OCI-LY1 (cell line): ENCODE measurements around the gene DGKA.
A peak's percentile ranks its signal among the peaks of the same experiment; 100 is the strongest.
"Not testable (repeated sequence)": the region's sequence is repeated elsewhere in the genome, so short reads cannot be mapped to it uniquely, and the experiment has no call there.

Experiments
- H2AFZ ChIP-seq: fragments of 200-600 bp; sonication (generic), shearing (Covaris generic); 2 replicates; pipeline ENCODE4 v1.6.0; 2014; ENCODE audit warnings: antibody characterized with exemption, mild to moderate bottlenecking, low read length
- H3F3A ChIP-seq: fragments of 200-600 bp; sonication (generic), shearing (Covaris generic); 2 replicates; pipeline ENCODE4 v1.6.0; 2014; ENCODE audit warnings: mild to moderate bottlenecking, antibody characterized with exemption, low read length, moderate library complexity; ENCODE audit not compliant: insufficient read depth
- H3K27ac ChIP-seq: fragments of 200-600 bp; sonication (generic); 2 replicates; pipeline ENCODE4 v1.5.1; 2014; ENCODE audit warnings: low read length, mixed run types, mild to moderate bottlenecking, low read depth; ENCODE audit not compliant: poor library complexity, severe bottlenecking
- H3K27me3 ChIP-seq: fragments of 200-600 bp; sonication (generic); 2 replicates; pipeline ENCODE4 v1.6.0; 2014; ENCODE audit warnings: antibody characterized with exemption, mild to moderate bottlenecking, low read length, moderate library complexity; ENCODE audit not compliant: insufficient read depth
- H3K36me3 ChIP-seq: fragments of 200-600 bp; sonication (generic); 2 replicates; pipeline ENCODE4 v1.6.1; 2014; ENCODE audit warnings: mild to moderate bottlenecking, antibody characterized with exemption, low read length, moderate library complexity, mixed read lengths; ENCODE audit not compliant: insufficient read depth
- H3K4me1 ChIP-seq: fragments of 200-600 bp; sonication (generic); 2 replicates; pipeline ENCODE4 v1.5.1; 2014; ENCODE audit warnings: mild to moderate bottlenecking, low read length, moderate library complexity; ENCODE audit not compliant: insufficient read depth, severe bottlenecking
- H3K4me2 ChIP-seq: fragments of 200-600 bp; sonication (generic), shearing (Covaris generic); 2 replicates; pipeline ENCODE4 v1.6.1; 2014; ENCODE audit warnings: low read length
- H3K4me3 ChIP-seq: fragments of 200-600 bp; sonication (generic); 2 replicates; pipeline ENCODE4 v1.5.1; 2014; ENCODE audit warnings: low read length, low read depth, mild to moderate bottlenecking, mixed read lengths; ENCODE audit not compliant: poor library complexity, severe bottlenecking
- H3K79me2 ChIP-seq: fragments of 200-600 bp; shearing (Covaris generic); 2 replicates; pipeline ENCODE4 v1.6.1; 2016; ENCODE audit warnings: mixed run types, low read length, mixed read lengths; ENCODE audit not compliant: insufficient read depth
- H3K9ac ChIP-seq: fragments of 200-600 bp; sonication (generic), shearing (Covaris generic); 2 replicates; pipeline ENCODE4 v1.6.1; 2014; ENCODE audit warnings: mild to moderate bottlenecking, low read length, mixed read lengths
- H3K9me2 ChIP-seq: fragments of 200-600 bp; sonication (generic), shearing (Covaris generic); 2 replicates; pipeline ENCODE4 v1.6.1; 2014; ENCODE audit warnings: low read depth, mild to moderate bottlenecking, low read length, mixed read lengths
- H3K9me3 ChIP-seq: fragments of 200-600 bp; shearing (Covaris generic); 2 replicates; pipeline ENCODE4 v1.6.1; 2014; ENCODE audit warnings: low read length, mixed read lengths
- H4K20me1 ChIP-seq: fragments of 200-600 bp; sonication (generic), shearing (Covaris generic); 2 replicates; pipeline ENCODE4 v1.6.0; 2016; ENCODE audit warnings: mild to moderate bottlenecking, low read length; ENCODE audit not compliant: insufficient read depth
- EZH2 ChIP-seq: fragments of 200-600 bp; sonication (generic), shearing (Covaris generic); IDR thresholded peaks from 2 replicates; pipeline ENCODE4 v1.8.0; 2017; ENCODE audit warnings: borderline replicate concordance, mixed run types, mild to moderate bottlenecking, antibody characterized with exemption, low read length, moderate library complexity, mixed read lengths
- TF ChIP-seq, protein P1 (sequence below): fragments of 200-600 bp; sonication (generic), shearing (Covaris generic); IDR thresholded peaks from 2 replicates; pipeline ENCODE4 v1.5.1; 2017; ENCODE audit warnings: mild to moderate bottlenecking, antibody characterized with exemption, low read length, moderate library complexity, mixed read lengths

Gene DGKA

DNA sequence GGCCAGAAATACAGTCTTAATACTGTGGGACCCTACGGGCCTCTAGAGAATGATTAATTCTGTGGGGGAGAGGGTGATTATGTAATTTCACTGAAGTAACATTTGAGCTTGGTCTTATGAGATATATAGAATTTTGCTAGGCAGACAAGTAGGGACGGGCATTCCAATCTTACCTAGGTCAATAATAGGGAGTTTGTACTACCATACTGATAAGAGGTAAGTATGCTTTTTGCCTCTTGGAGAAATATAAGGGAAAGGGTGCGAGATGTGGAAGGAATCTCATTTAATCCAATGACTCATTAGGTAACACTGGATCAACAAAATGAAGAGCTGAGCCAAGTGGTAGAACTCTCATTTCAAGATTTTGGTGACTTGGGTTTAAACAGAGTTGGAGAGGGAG, 48.1 kb downstream of the DGKA start:
- no peaks in the 10 kb centered on the region for H3K27me3 ChIP-seq
- no peak overlapping the region for H3K4me3 ChIP-seq
- H3K4me2 ChIP-seq, result no peak overlapping the region
- H3K79me2 ChIP-seq, result peaks cover 12% of the 10 kb centered on the region
- H3K36me3 ChIP-seq, result peaks cover 23% of the 10 kb centered on the region; the same call in 1 of the 2 replicates
- H2AFZ ChIP-seq, result no peak overlapping the region
- peaks cover 34% of the 10 kb centered on the region for H3K4me1 ChIP-seq
- no peaks in the 10 kb centered on the region for H3K9me2 ChIP-seq
- no peaks in the 10 kb centered on the region for H3F3A ChIP-seq
- no peaks in the 10 kb centered on the region for H4K20me1 ChIP-seq
- no peak overlapping the region for H3K9ac ChIP-seq
- no peaks in the 10 kb centered on the region for H3K9me3 ChIP-seq
- TF ChIP-seq, protein P1, sequence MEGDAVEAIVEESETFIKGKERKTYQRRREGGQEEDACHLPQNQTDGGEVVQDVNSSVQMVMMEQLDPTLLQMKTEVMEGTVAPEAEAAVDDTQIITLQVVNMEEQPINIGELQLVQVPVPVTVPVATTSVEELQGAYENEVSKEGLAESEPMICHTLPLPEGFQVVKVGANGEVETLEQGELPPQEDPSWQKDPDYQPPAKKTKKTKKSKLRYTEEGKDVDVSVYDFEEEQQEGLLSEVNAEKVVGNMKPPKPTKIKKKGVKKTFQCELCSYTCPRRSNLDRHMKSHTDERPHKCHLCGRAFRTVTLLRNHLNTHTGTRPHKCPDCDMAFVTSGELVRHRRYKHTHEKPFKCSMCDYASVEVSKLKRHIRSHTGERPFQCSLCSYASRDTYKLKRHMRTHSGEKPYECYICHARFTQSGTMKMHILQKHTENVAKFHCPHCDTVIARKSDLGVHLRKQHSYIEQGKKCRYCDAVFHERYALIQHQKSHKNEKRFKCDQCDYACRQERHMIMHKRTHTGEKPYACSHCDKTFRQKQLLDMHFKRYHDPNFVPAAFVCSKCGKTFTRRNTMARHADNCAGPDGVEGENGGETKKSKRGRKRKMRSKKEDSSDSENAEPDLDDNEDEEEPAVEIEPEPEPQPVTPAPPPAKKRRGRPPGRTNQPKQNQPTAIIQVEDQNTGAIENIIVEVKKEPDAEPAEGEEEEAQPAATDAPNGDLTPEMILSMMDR, result no peak
- no peak for TF ChIP-seq EZH2
- no peak overlapping the region for H3K27ac ChIP-seq

DNA sequence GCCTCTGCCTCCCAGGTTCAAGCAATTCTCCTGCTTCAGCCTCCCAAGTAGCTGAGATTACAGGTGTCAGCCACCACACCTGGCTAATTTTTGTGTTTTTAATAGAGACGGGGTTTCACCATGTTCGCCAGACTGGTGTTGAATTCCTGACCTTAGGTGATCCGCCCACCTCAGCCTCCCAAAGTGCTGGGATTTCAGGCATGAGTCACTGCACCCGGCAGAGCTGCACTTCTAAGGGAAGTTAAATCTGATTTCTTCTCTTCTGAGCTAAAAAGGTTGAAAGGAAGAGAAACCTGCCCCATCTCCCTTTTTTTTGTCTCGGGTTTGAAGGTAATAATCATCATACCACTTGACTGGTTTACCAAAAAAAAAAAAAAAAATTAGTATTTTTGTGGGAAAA, 50.9 kb downstream of the DGKA start:
- not testable (repeated sequence) for H3K4me3 ChIP-seq, H3K9me3 ChIP-seq, H3K4me2 ChIP-seq, H3K9ac ChIP-seq, H3K9me2 ChIP-seq, H4K20me1 ChIP-seq, H3K27ac ChIP-seq, H2AFZ ChIP-seq, H3K79me2 ChIP-seq, H3K27me3 ChIP-seq, H3F3A ChIP-seq
- Histone ChIP-seq H3K36me3 (peaks cover 32% of the 10 kb centered on the region; the same call in 1 of the 2 replicates), H3K4me1 (peaks cover 25% of the 10 kb centered on the region)

GRCh38 chr12:55982319-55982936, 51.5 kb downstream of the DGKA start:
- Histone ChIP-seq H3F3A (no peaks in the 10 kb centered on the region), H2AFZ (no peak overlapping the region), H4K20me1 (no peaks in the 10 kb centered on the region), H3K9me3 (no peaks in the 10 kb centered on the region), H3K27ac (peak overlapping the region; percentile 67), H3K36me3 (peaks cover 37% of the 10 kb centered on the region), H3K9ac (no peak overlapping the region), H3K27me3 (no peaks in the 10 kb centered on the region), H3K9me2 (no peaks in the 10 kb centered on the region), H3K4me2 (peak overlapping the region; percentile 10; the same call in 1 of the 2 replicates), H3K4me3 (no peak overlapping the region), H3K79me2 (no peaks in the 10 kb centered on the region), H3K4me1 (peaks cover 25% of the 10 kb centered on the region)
- TF ChIP-seq, protein P1, result no peak
- TF ChIP-seq EZH2, result no peak

DNA sequence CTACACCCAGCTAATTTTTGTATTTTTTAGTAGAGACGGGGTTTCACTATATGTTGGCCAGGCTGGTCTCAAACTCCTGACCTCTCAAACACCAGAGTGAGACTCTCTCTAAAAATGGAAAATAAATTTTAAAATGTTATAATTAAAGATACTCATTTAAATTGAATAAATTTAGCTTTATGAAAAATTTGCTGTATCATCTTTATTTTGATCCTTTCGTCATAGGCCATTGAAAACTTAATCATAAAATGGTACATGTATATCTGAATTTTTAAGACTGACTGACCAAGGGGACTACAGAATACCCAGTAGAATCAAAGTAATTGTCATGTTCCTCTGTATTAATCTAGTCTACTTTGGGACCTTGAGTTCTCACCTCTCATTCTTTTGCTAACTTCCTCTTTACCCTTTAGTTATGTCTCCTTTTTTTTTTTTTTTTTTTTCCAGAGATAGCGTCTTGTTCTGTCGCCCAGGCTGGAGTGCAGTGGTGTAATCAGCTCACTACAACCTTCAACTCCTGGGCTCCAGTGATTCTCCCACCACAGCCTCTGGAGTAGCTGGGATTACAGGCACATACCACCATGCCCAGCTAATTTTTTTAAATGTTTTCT, 52.4 kb downstream of the DGKA start:
- Histone ChIP-seq H3F3A (no peaks in the 10 kb centered on the region), H2AFZ (no peak overlapping the region), H3K36me3 (peaks cover 43% of the 10 kb centered on the region), H3K4me1 (peaks cover 25% of the 10 kb centered on the region), H4K20me1 (no peaks in the 10 kb centered on the region), H3K9me2 (no peaks in the 10 kb centered on the region), H3K4me3 (no peak overlapping the region), H3K27ac (peak overlapping the region; percentile 67), H3K9me3 (no peaks in the 10 kb centered on the region), H3K9ac (no peak overlapping the region), H3K4me2 (peak overlapping the region; percentile 25; the same call in 1 of the 2 replicates), H3K79me2 (no peaks in the 10 kb centered on the region), H3K27me3 (no peaks in the 10 kb centered on the region)
- TF ChIP-seq, protein P1, result no peak
- TF ChIP-seq EZH2, result no peak
